DND-41 (cell line): ENCODE results near the gene MTCH2.

Experiments used
- ATAC-seq: fragments of 200-7000 bp; cut with Tn5 transposase; 3 replicates; pipeline ENCODE4 v1.9.1; 2021; ENCODE audit warnings: low read depth; ENCODE audit not compliant: insufficient read depth
- DNase-seq: peaks from one replicate; pipeline ENCODE4 v3.0.0-alpha.2; 2020
- H2AFZ ChIP-seq: 2 replicates; pipeline ENCODE4 v1.6.0; 2012; ENCODE audit warnings: low read depth, low read length
- H3K27ac ChIP-seq: 2 replicates; pipeline ENCODE4 v1.5.1; 2012; ENCODE audit warnings: low read length, inconsistent platforms
- H3K27me3 ChIP-seq: fragments of 200-600 bp; sonication (generic); 2 replicates; pipeline ENCODE4 v1.6.0; 2012; ENCODE audit warnings: low read length, mild to moderate bottlenecking, inconsistent platforms; ENCODE audit not compliant: insufficient read depth, poor library complexity
- H3K36me3 ChIP-seq: 2 replicates; pipeline ENCODE4 v1.5.1; 2012; ENCODE audit warnings: low read length, inconsistent platforms; ENCODE audit not compliant: insufficient read depth
- H3K4me1 ChIP-seq: 2 replicates; pipeline ENCODE4 v1.5.1; 2012; ENCODE audit warnings: mild to moderate bottlenecking, low read length; ENCODE audit not compliant: insufficient read depth
- H3K4me2 ChIP-seq: 2 replicates; pipeline ENCODE4 v1.6.0; 2012; ENCODE audit warnings: mild to moderate bottlenecking, moderate library complexity, low read length, inconsistent platforms; ENCODE audit not compliant: insufficient read depth
- H3K4me3 ChIP-seq, 2 experiments: fragments of 200-600 bp in 1 of 2; shearing (Covaris generic) in 1 of 2; 2 replicates each; pipeline ENCODE4 v1.5.1; 2012 to 2016; ENCODE audit warnings: inconsistent platforms in 2 of 2, low read length in 2 of 2, mild to moderate bottlenecking in 2 of 2, low read depth in 1 of 2, moderate library complexity in 1 of 2
- H3K79me2 ChIP-seq: 2 replicates; pipeline ENCODE4 v1.6.0; 2012; ENCODE audit warnings: low read length, inconsistent platforms; ENCODE audit not compliant: insufficient read depth
- H3K9ac ChIP-seq: 2 replicates; pipeline ENCODE4 v1.6.0; 2012; ENCODE audit warnings: low read depth, mild to moderate bottlenecking, inconsistent platforms, low read length, moderate library complexity
- H3K9me3 ChIP-seq: 2 replicates; pipeline ENCODE4 v1.5.1; 2012; ENCODE audit warnings: low read length, moderate library complexity, mild to moderate bottlenecking, inconsistent platforms; ENCODE audit not compliant: insufficient read depth, severe bottlenecking
- H4K20me1 ChIP-seq: 2 replicates; pipeline ENCODE4 v1.6.0; 2012; ENCODE audit warnings: low read length; ENCODE audit not compliant: insufficient read depth
- EZH2 ChIP-seq: IDR thresholded peaks from 3 replicates; pipeline ENCODE4 v1.6.1; 2012; ENCODE audit warnings: borderline replicate concordance, low read depth, mild to moderate bottlenecking, moderate library complexity, low read length, inconsistent platforms; ENCODE audit not compliant: severe bottlenecking
- TF ChIP-seq, protein P1 (sequence below): IDR thresholded peaks from 2 replicates; pipeline ENCODE4 v1.5.1; 2012; ENCODE audit warnings: borderline replicate concordance, low read length, moderate library complexity, mild to moderate bottlenecking; ENCODE audit not compliant: poor library complexity, severe bottlenecking; ENCODE audit errors: extremely low read depth

Gene MTCH2

DNA sequence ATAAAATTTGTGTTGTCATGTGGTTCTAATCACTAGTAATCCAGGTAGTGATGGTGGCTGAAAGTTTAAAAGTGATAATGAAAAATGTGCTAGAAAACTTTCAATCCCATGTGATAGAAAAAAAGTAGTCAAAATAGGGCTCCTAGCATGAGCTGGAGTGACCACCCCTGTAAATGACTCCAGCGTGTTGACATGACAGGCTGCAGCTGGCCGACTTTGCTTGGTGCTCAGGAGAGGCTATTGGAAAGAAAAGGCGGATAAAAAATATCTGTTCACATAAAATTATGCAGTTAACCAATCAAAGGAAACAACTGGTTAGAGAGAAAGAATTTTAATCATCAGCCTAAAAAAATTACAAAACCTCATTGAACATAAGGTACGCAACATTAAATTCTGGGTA, 16.9 kb upstream of the MTCH2 start:
- Histone ChIP-seq H3K4me3 (no peak overlapping the region), H3K27ac (no peak overlapping the region), H3K4me2 (no peak overlapping the region), H3K4me1 (no peaks in the 10 kb centered on the region), H3K9ac (no peak overlapping the region), H3K27me3 (no peaks in the 10 kb centered on the region), H3K9me3 (no peaks in the 10 kb centered on the region), H4K20me1 (no peaks in the 10 kb centered on the region), H3K79me2 (no peaks in the 10 kb centered on the region), H3K36me3 (no peaks in the 10 kb centered on the region), H2AFZ (no peak overlapping the region)
- DNase-seq (no peak), ATAC-seq (no peak)
- TF ChIP-seq, protein P1, sequence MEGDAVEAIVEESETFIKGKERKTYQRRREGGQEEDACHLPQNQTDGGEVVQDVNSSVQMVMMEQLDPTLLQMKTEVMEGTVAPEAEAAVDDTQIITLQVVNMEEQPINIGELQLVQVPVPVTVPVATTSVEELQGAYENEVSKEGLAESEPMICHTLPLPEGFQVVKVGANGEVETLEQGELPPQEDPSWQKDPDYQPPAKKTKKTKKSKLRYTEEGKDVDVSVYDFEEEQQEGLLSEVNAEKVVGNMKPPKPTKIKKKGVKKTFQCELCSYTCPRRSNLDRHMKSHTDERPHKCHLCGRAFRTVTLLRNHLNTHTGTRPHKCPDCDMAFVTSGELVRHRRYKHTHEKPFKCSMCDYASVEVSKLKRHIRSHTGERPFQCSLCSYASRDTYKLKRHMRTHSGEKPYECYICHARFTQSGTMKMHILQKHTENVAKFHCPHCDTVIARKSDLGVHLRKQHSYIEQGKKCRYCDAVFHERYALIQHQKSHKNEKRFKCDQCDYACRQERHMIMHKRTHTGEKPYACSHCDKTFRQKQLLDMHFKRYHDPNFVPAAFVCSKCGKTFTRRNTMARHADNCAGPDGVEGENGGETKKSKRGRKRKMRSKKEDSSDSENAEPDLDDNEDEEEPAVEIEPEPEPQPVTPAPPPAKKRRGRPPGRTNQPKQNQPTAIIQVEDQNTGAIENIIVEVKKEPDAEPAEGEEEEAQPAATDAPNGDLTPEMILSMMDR, result no peak
- TF ChIP-seq EZH2, result no peak

DNA sequence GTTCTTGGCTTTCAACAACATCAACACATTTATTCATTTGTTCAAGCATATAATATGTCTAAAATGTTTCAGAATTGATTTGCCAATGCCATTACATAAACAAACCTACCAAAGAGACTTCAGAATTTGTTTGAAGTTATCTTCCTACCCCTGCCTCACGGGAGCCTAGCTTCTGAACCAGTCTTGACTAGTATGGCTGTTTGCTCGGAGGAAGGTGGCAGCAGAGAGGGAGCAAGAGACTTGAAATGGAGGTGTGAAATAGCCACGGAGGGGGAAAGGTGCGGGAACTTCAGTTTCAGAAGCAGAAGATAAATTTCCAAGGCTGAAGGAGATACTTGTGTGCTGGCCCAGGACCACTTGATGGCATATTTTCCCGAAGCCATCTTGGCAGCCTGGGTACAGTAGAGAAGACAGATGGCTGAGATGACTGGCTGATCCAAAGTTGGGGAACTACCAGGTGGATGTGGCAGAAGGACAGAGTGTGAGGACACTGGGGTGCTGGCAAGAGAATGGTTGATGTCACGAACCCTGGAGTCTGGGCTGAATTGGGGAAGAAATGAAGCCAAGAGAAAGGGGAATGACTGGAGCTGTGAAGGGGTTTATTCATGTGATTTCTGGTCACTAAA, 14.0 kb upstream of the MTCH2 start:
- H3K27me3 ChIP-seq, result no peaks in the 10 kb centered on the region
- H4K20me1 ChIP-seq, result no peaks in the 10 kb centered on the region
- no peak overlapping the region for H3K27ac ChIP-seq
- no peak overlapping the region for H3K4me2 ChIP-seq
- H3K9ac ChIP-seq, result no peak overlapping the region
- TF ChIP-seq, protein P1, result no peak
- no peak for TF ChIP-seq EZH2
- ATAC-seq (no peak), DNase-seq (no peak)
- H3K36me3 ChIP-seq, result no peaks in the 10 kb centered on the region
- no peaks in the 10 kb centered on the region for H3K79me2 ChIP-seq
- no peaks in the 10 kb centered on the region for H3K4me1 ChIP-seq
- no peak overlapping the region for H3K4me3 ChIP-seq
- no peak overlapping the region for H2AFZ ChIP-seq
- peaks cover 4% of the 10 kb centered on the region for H3K9me3 ChIP-seq

DNA sequence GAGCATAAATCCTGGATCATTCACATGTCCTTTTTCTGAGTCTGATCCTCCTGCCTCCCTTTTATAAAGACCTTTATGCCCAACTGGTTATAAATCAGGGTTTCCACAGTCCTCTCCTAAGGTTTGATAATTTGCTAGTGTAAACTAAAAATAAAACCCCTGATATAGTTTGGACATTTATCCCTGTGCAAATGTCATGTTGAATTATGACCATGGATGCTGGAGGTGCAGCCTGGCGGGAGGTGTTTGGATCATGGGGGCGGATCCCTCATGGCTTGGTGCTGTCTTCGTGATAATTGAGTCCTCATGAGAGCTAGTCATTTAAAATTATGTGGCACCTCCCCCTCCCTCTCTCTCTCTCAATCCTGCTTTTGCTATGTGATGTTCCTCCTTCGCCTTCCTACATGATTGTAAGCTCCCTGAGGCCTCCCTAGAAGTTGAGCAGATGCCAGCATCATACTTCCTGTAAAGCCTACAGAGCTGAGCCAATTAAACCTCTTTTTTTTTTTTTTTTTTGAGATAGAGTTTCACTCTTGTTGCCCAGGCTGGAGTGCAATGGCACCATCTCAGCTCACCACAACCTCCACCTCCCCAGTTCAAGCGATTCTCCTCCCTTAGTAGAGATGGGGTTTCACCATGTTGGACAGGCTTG, 9.6 kb upstream of the MTCH2 start:
- no peaks in the 10 kb centered on the region for H3K27me3 ChIP-seq
- TF ChIP-seq, protein P1, result no peak
- no peak for TF ChIP-seq EZH2
- no peaks in the 10 kb centered on the region for H3K36me3 ChIP-seq
- H3K27ac ChIP-seq, result no peak overlapping the region
- H3K4me3 ChIP-seq, result no peak overlapping the region
- H3K79me2 ChIP-seq, result no peaks in the 10 kb centered on the region
- H3K4me1 ChIP-seq, result no peaks in the 10 kb centered on the region
- H3K4me2 ChIP-seq, result no peak overlapping the region
- DNase-seq (no peak), ATAC-seq (no peak)
- no peaks in the 10 kb centered on the region for H4K20me1 ChIP-seq
- no peak overlapping the region for H3K9ac ChIP-seq
- H2AFZ ChIP-seq, result no peak overlapping the region
- peaks cover 4% of the 10 kb centered on the region for H3K9me3 ChIP-seq
